ENCODE data around the gene GHDC.

The GHDC gene

DNA sequence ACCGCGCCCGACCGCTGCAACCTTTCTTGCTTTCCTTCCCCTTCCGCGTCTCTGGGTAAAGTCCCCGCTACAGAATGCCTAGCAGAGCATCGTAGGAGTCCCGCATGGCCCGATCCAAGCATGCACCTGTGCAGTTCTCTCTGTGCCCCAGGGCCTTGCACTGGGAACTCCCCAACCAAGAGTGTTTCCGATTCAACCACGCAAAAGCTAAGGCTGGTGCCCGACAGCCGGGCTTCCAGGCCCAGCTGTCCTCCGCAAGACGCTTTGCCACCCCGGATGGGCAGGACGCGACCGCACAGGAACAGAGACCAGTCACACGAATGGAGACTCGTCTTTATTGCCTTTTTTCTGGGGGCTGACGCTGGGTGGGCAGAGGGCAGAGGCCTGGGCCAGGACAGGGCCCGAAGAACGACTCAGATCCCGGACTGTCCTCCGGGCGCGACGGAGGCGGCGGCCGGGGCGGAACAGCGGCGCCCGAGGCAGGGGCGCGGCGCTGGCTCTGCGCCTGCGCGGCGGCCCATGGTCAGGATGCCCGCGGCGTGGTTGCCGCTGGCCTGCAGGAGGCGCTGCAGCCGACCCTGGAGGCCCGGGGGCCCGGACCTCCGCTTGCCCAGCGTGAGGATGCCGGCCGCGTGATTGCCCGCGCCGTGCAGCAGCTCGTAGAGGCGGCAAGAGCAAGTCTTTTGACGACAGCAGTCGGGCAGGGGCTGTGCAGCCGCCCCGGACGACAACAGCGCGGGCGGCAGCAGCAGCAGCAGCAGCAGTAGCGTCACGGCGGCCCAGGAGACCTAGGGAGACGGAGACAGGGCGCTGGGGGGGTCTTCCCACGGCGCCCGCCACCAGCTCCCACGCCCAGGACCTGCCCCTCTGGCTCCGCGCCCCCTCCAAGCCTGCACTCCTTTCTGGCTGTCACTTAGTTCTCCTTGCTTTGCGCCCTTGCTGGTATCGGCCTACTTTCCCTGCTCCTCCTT, 10.3 kb downstream of the GHDC start:
- peak in 54 of 58 donors; percentile 10 to 75 (median 64) for DNase-seq

GRCh38 chr17:42182927-42183734, 11.2 kb downstream of the GHDC start:
- no peak for DNase-seq

DNA sequence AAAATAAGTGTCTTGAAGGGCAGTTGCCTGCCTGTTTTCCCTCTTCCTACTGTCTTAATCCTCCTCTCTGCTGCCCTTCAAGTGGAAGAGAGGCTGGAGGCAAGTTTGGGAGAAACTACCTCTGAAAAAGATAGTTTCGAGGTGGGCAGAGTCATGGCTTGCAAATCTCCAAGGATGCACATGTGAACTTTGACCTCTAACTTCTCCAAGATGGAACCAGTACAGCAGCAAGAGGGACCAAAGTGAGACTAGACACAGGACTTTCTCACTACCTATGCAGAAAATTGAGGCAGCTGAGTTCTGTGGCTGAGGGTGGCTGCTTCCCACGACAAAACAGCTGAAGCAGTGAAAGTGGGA, 12.5 kb downstream of the GHDC start:
- DNase-seq, result no peak

- peak in 57 of 58 donors; percentile 19 to 92 (median 72) for DNase-seq
Measured at GRCh38 chr17:42180922-42181850, 13.1 kb downstream of the GHDC start, which contains the start of gene KCNH4. Gene KCNH4, minus strand, starts transcription at chr17:42181142. Its CDS starts 197 bp downstream, at chr17:42180945.

DNA sequence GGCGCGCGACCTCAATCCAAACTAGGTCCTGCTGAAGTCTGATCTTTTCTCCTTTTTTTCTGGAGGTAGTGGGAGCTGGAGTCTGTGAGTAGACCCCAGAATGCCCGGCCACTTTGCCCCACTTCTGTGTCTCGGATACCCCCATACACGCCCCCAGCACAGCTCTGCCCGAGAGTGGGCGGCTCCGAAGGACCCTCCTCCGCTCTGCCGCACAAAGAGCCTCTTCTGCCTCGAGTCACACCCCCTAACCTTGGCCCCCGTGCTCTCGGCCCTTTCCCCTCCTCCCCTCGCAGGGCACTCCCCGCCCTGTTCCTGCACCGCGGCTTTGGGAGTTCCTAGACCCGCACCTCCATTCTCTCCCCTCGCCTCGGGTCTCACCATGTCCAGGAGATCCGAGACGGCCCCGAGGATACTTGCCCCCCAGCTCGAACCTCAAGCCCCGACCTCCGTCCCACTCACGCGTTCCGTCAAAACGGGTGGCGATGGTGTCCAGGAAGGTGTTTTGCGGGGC, 13.8 kb downstream of the GHDC start:
- DNase-seq, result no peak

DNA sequence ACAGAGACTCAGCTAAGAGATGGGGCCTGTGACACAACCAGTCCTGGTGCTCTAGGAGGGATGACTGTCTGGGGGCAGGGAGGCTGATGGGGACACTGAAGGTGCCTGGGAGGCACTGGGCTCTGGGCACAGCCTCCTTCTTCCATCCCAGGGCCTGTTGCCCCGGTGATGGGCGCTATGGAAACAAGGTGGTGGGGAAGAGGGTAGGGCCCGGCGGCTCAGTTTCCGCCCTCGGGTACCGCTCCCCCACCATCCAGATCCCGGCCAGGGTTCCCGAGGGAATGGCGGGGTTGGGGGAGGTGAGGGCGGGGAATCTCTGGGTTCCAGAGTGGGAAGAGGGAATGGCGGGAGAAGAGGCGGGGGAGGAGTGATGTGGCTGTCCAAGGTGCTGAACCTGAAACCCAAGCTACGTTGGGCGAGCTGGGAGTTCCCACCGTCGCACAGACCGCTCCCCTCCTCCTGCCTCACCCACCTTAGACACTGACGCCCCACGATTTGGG, 14.3 kb downstream of the GHDC start:
- peak in 3 of 58 donors; percentile 10 to 21 (median 19) for DNase-seq

GRCh38 chr17:42179335-42179734, 15.0 kb downstream of the GHDC start:
- no peak for DNase-seq

DNA sequence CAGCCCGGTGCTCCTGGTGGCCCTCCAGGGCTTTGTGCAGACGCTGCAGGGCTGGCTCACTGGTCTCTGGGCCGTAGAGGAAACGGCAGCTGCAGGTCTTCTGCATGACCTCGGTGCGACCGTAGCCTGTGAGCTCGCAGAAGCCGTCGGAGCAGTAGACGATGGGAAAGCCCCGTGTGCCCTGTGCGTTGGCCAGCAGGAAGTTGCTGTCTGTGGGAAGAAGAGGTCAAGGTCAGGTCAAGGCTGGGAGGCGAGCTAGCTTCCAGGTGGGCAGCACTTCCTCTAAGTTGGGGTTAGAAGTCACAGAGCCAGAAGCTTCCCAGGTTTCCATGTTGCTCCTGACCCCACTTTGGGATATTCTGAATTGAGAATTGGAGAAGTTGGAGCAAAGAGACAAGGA, 15.5 kb downstream of the GHDC start:
- DNase-seq, result no peak

DNA sequence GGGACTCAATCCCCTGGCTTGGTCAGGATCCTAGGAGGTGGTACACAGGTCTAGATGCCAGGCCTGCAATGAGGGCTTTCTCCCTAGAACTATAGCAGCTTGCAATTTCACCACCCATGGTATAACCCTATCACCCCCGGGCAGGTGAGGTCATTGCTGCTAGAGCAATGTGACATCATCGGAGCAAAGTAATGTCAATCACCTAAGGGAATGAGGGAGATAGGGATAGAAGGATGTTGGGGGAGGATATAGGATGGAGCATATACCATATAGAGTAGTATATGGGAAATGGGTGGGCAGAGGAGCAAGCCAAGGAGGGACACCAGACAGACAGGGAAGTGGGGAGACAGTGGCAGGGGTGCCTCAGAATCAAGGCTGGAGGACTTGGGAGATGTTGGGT, 16.6 kb downstream of the GHDC start:
- DNase-seq, result no peak

DNA sequence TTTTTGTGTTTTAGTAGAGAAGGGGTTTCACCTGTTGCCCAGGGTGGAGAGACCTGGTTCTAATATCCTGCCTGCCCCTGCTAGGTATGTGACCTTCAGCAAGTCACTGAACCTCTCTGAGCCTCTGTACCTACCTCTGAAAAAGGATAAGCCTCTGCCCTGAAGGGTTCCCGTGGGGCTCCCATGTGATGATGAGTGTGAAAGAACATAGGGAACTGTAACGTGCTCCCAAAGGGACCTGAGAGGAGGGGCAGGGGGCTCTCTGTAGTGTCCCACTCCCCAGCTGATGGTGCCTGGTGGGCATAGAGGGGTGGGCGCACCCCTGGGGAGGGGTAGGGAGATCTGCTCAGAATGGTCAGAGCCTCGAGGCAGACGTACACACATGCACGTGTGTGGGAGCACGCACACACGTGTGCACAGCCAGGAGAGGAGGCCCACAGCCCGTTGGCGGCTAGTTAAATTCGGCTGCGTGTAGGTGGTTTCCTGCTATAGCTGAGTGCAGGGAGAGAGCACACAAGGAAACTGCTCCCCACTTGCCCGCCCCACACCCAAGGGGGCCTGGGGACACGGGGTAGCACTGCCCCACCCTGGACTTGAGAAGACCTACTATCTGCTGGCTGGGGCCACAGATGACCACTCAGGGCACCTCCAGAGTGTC, 20.0 kb downstream of the GHDC start:
- DNase-seq, result peak in 29 of 58 donors; percentile 6 to 74 (median 35)

DNA sequence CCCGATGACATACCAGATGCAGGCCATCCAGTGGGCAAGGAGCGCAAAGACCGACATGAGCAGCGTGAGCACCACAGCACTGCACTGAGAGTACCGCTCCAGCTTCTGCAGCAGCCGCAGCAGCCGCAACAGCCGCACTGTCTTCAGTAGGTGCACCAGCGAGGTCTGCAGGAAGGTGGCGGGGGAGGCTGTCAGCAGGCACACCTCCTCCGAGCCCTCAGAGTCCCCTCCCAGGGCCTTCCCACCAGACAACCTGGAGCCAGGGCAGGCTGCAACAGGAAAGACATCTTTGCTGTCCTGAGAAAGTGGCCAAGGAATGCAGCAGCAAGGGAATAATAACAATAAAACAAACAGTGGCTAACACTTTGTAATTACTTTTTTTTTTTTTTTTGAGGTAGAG, 22.5 kb downstream of the GHDC start:
- peak in 1 of 58 donors; percentile 42 for DNase-seq

DNA sequence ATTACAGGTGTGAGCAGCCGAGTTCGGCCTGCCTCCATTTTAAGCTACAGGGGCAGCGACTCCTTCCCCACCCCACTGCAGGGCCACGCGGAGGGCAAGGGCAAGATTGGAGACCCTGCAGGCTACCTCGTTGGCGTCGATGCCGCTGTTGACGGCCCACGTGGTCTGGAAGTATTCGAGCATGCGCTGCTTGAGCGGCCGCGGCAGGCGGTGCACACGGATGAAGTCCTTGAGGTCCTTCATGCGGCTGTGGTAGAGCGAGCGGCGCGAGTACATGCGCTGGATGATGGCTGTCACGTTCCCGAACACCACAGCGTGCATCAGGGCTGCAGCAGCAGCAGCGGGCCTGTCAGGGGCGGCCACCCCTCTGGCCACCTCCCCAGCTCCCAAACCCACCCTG, 24.9 kb downstream of the GHDC start:
- no peak for DNase-seq

GRCh38 chr17:42167807-42168206, 26.5 kb downstream of the GHDC start:
- no peak for DNase-seq

- no peak for DNase-seq
Measured at GRCh38 chr17:42166196-42166763, 28.0 kb downstream of the GHDC start.

DNA sequence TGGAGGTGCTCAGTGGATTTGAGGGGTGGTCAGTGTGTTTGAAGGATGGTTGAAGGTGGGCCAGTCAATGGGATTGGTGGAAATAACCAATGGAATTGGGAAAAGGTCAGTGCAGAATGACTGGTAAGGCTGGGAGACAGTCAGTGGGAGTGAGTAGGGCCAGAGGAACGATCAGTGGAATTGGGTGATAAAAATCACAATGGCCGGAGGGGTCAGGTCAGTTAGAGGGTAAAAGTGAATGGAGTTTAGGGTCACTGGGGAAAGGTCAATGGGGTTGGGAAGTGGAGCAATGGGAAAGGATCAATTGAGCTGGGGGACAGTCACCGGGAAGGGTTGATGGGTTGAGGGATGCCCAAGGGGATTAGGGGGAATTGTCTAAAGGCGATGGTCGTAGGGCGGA, 28.5 kb downstream of the GHDC start:
- no peak for DNase-seq

DNA sequence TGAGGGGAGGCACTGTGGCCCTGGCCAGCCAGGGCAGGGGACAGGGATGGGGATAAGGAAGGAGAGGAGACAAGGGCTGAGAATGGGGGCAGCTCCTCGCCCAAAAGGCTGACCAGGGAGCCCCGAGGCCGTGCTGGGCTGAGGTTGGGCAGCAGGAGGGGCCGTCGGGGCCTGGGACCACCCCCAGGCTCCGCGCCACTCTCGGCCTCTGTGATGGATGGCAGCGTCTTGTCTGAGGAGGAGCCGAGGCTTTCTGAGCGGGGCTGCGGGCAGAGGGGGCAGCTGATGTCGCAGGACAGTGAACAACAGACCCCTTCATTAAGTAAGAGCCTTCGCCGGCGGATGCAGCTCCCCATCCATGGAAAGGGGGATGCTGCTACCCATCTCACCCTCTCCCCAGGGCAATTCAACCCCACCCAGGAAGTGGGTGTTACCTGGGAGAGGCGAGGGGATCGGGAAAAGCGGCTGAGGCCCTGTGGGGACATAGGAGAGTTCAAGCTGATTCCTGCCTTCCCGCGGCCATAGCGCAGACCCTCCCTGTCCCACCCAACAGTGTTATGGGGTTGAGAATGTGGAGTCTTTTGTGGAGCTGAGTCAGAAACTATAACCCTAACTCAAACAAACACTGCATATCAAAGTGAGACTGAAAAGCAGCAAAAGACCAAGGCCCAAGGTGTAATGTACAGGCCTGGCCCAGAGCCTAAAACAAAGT, 30.4 kb downstream of the GHDC start:
- DNase-seq, result no peak

DNA sequence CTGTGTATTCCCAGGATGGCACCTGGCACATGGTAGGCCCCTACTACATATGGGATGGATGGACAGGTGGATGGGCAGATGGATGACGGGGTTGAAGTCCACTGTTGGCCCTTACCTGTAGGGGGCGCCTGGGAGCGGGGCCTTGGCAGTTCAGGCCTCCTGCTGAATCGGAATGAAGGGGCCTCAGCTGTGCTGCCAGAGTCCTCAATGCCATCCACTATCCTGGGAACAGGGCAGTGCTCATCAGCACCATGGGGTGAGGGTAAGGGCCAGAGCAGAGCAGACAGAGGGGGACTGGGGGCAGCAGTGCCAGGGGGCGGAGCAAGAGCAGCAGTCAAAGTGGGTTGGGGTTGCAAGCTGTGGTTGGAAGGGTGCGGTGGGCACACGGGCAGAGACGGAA, 31.2 kb downstream of the GHDC start:
- no peak for DNase-seq

- DNase-seq, result no peak
Measured at GRCh38 chr17:42160531-42160910, 33.8 kb downstream of the GHDC start.

All from anterior cingulate cortex (tissue), 58 donors.